ENCODE data around the gene LAMA2. TPM values are rescaled to one million over a fixed set of nuclear protein-coding genes. Genes with fewer than 3 reads are reported as not detected.

The LAMA2 gene
- total RNA-seq, 4 donors from 2014 or later: 115 to 153 (median 134) TPM

DNA sequence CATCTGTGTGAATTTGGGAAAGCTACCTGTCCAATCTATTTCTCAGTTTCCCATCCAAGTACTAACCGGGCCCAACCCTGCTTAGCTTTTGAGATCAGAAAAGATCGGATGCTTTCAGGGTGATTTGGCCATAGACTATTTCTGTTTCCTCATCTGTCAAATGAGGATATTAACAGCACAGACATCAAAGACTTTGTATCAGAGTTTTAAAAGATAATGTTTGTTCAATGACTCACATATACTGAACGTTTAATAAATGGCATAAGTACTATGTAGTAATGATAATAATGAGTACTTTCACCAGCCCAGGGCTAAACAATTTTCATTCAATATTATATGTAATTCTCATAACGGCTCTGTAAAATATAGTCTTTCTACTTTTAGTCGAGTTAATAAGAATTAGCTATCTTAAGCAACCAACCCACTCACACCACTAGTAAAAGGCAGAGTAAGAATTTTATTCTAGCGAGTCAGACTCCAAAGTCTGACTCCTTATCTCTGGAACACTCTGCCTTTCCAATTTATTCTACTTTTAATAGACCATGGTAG lies 610.5 kb downstream of the LAMA2 start:
- 65% methylated on average over 6 of the region's 6 CpGs for WGBS

DNA sequence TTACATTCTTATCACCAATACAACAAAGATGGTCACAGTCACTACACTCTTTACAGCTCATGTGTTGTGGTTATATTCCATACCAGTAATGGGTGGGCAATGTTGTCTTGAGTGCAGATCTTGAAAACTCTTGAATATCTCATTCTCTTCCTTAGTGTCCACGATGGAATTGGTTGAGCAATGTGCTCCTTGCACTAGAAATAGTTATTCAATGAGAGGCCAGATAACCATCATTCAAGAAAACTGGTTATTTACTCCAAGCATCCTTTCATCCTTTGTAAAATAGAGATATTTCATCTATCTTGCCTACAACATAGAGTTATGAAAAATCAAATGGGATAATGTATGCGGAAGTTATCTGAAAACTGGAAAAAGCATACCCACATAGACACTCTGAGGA lies 611.2 kb downstream of the LAMA2 start:
- 91% methylated on average over 2 of the region's 2 CpGs for WGBS
- Histone ChIP-seq H3K36me3 (peaks cover 0 to 41% (median 5%) of the 10 kb centered on the region in 4 donors), H3K27ac (replicated peaks in 1 of 4) (no peak overlapping the region), H3K9me3 (no peaks in the 10 kb centered on the region), H3K27me3 (no peaks in the 10 kb centered on the region), H3K4me3 (no peak overlapping the region), H3K4me1 (peaks cover 19 to 30% (median 25%) of the 10 kb centered on the region in 4 donors)
- TF ChIP-seq POLR2A (IDR thresholded peaks at IDR 0.05; ENCODE audit: low read depth) (no peak), EP300 (IDR thresholded peaks at IDR 0.05) (no peak), POLR2AphosphoS5 (IDR thresholded peaks at IDR 0.05) (no peak)
- TF ChIP-seq, protein P1, sequence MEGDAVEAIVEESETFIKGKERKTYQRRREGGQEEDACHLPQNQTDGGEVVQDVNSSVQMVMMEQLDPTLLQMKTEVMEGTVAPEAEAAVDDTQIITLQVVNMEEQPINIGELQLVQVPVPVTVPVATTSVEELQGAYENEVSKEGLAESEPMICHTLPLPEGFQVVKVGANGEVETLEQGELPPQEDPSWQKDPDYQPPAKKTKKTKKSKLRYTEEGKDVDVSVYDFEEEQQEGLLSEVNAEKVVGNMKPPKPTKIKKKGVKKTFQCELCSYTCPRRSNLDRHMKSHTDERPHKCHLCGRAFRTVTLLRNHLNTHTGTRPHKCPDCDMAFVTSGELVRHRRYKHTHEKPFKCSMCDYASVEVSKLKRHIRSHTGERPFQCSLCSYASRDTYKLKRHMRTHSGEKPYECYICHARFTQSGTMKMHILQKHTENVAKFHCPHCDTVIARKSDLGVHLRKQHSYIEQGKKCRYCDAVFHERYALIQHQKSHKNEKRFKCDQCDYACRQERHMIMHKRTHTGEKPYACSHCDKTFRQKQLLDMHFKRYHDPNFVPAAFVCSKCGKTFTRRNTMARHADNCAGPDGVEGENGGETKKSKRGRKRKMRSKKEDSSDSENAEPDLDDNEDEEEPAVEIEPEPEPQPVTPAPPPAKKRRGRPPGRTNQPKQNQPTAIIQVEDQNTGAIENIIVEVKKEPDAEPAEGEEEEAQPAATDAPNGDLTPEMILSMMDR (IDR thresholded peaks at IDR 0.05): no peak
- intact Hi-C loops (cut with DNase I): no loop called here
- no peak for DNase-seq (ENCODE audit: extremely low spot score)

More for the DNA sequence above, 610.5 kb downstream of the LAMA2 start:
- H3K4me3 ChIP-seq: no peak overlapping the region
- TF ChIP-seq POLR2AphosphoS5 (IDR thresholded peaks at IDR 0.05) (no peak), EP300 (IDR thresholded peaks at IDR 0.05) (no peak), POLR2A (IDR thresholded peaks at IDR 0.05; ENCODE audit: low read depth) (no peak)
- TF ChIP-seq, protein P1 (IDR thresholded peaks at IDR 0.05): no peak
- H3K36me3 ChIP-seq: peaks cover 0 to 43% (median 5%) of the 10 kb centered on the region in 4 donors
- no peaks in the 10 kb centered on the region for H3K27me3 ChIP-seq
- intact Hi-C loops (cut with DNase I): no loop called here
- H3K27ac ChIP-seq (replicated peaks in 1 of 4): no peak overlapping the region
- no peak for DNase-seq (ENCODE audit: extremely low spot score)
- no peaks in the 10 kb centered on the region for H3K9me3 ChIP-seq
- H3K4me1 ChIP-seq: peaks cover 14 to 33% (median 21%) of the 10 kb centered on the region in 4 donors

DNA sequence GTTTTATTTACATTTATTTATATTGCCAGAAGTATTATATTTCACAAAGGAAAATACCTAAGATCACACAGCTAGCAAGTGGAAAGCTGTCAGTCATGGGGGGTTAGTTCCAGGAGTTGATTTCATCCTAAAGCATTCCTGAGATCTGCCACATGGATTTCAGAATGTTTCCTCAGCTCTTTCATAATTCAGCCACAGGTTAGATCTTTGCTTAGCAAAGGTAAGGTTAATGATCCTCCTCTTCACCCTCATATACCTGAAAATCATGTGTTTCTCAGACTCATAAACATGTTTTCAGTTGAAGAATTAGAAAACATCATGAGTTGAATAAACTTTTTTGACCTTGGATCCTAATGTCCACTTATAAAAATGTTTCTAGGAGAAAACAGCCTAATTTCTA lies 611.6 kb downstream of the LAMA2 start:
- H3K4me1 ChIP-seq: peaks cover 18 to 25% (median 22%) of the 10 kb centered on the region in 4 donors
- TF ChIP-seq EP300 (IDR thresholded peaks at IDR 0.05) (no peak), POLR2A (IDR thresholded peaks at IDR 0.05; ENCODE audit: low read depth) (no peak), POLR2AphosphoS5 (IDR thresholded peaks at IDR 0.05) (no peak)
- TF ChIP-seq, protein P1 (IDR thresholded peaks at IDR 0.05): no peak
- H3K4me3 ChIP-seq: no peak overlapping the region
- no peaks in the 10 kb centered on the region for H3K9me3 ChIP-seq
- intact Hi-C loops (cut with DNase I): no loop called here
- H3K27ac ChIP-seq (replicated peaks in 1 of 4): no peak overlapping the region
- no peak for DNase-seq (ENCODE audit: extremely low spot score)
- H3K27me3 ChIP-seq: no peaks in the 10 kb centered on the region
- peaks cover 0 to 43% (median 5%) of the 10 kb centered on the region in 4 donors for H3K36me3 ChIP-seq

DNA sequence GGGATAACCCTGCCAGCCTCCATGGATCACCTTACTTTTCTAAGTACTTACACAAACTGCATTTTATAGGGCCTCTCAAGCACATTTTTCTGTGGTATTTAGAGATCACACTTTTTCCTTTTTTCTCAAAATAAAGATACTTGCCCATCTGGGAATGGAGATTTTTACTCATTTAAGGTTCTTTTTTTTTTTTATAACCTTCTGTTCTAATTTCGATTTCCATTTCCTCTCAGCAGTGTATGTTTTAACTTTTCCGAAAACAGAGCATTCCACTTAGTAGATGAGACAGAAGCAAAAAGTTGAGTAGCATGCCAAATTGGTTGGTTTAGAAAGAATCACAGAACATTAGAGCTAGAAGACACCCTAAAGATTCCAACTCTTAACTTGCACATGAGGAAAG lies 612.7 kb downstream of the LAMA2 start:
- no peaks in the 10 kb centered on the region for H3K9me3 ChIP-seq
- DNase-seq (ENCODE audit: extremely low spot score): no peak
- TF ChIP-seq EP300 (IDR thresholded peaks at IDR 0.05) (no peak), POLR2AphosphoS5 (IDR thresholded peaks at IDR 0.05) (no peak)
- TF ChIP-seq, protein P1 (IDR thresholded peaks at IDR 0.05): no peak
- WGBS: 89% methylated on average over 2 of the region's 2 CpGs
- peaks cover 0 to 45% (median 5%) of the 10 kb centered on the region in 4 donors for H3K36me3 ChIP-seq
- H3K4me3 ChIP-seq: no peak overlapping the region
- H3K4me1 ChIP-seq: peaks cover 13 to 18% (median 17%) of the 10 kb centered on the region in 4 donors
- no peak overlapping the region for H3K27ac ChIP-seq (replicated peaks in 1 of 4)
- intact Hi-C loops (cut with DNase I): loop anchor here (5.0 kb wide), 1 partner anchor 82 kb away; no protein-coding TSS in a partner anchor
- H3K27me3 ChIP-seq: no peaks in the 10 kb centered on the region
